Hematopoietic multipotent progenitor cell treated with erythropoietin and hydrocortisone succinate and interleukin-3 and kit ligand, for 17 days (in vitro differentiated cells): ENCODE results near the gene CENPM.
A peak's percentile ranks its signal among the peaks of the same experiment; 100 is the strongest.

Experiments
- DNase-seq: peaks from one replicate; pipeline ENCODE4 v3.0.0-alpha.2; 2015; ENCODE audit warnings: low spot score

The CENPM gene

GRCh38 chr22:41913842-41914534, 33.0 kb downstream of the CENPM start:
- no peak for DNase-seq

DNA sequence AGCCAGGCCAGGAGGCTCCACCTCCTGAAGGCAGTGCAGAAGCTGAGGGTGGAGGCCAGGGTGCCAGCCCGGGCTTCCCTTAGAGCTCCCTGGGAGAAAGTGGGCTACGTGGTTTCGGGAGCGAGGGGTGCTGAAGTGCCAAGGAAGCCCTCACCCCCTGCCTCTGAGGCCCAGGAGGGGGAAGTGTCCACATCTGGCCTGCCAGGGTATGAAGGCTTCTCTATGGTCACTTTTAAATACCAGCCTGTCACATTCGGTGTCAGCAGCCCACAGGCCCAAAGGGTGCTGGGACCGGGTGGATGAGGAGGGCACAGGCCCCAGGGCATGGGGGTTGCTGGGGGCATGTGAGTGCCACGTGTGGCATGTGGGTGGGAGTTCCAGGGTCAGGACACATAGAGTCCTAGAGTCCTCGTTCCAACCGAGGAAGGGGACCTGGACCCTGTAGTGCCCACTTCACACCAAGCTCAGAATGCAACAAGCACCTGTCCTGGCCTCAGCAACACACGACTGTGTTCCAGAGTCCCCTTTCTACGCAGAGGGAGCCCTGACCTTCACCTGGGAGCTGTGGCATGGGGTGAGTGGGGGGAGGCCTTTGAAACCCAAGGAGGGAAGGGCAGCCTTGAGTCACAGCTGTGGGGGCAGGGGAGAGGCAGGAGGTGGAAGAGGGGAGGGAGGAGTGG, 33.8 kb downstream of the CENPM start:
- no peak for DNase-seq

DNA sequence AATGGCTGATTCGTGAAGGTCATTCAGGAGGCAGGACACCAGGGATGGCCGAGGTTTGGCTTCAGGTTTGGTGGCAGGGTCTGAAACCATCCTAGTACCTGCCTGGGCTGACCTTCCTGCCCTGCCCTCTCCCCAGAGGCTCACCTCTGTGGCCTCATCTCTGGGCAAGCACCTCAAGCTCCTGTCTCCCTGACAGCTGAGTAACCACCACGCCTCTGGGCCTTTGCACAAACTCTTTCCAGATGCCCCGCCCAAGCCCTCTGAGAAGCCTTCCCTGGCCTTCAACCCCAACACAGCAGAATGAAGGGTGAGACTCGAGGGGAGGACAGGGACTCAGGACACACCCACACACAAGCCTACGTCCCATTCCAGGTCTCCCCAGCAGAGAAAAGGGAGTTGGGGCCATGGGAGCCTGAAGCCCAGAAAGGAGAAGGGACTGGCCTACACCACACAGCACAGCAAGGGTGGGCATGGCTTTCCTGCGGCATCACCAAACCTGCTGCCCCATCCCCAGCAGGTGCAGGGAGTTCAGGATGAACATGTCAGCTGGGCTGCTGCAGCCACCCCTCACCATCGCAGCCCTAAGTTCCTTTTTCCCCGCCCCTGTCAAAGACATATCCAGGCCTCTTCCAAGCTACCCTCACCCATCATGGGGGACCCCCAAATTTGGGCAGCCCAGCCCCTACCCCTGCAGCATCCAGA, 34.5 kb downstream of the CENPM start:
- no peak for DNase-seq

DNA sequence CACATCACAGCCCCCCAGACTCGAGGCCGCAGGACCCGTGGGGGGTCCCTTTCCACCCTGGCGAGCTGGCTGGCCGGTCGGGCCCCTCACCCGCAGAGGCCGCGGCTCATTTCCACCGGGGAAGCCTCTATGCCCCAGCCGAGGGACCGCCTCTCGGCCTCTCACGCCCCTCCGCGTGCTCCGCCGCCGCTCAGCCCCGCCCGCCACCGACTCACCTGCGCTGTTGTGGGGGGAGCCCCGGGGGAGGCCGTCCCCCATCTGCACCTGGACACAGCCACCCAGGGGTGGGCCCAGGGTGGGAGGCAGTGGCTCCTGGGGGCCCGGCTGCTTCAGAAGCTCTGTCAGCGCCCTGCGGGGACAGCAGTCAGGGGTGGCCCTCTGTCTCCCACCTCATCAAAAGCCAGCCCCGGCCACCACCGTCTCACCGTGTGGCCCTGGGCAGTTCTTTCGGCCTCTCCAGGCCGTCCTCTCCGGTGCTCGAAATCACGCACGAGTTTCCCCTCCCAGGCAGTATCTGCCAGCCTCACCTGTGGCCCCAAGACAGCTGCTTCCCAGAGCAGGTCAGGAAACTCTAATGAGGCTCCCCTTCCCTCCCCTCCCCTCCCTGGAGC, 35.8 kb downstream of the CENPM start:
- DNase-seq: no peak

GRCh38 chr22:41910050-41911000, 36.6 kb downstream of the CENPM start:
- DNase-seq: no peak

- no peak for DNase-seq
These were observed 37.5 kb downstream of the CENPM start for GRCh38 chr22:41909310-41910049.

- DNase-seq: no peak
These were observed 38.3 kb downstream of the CENPM start for GRCh38 chr22:41908411-41909309.

- no peak for DNase-seq
These were observed 39.2 kb downstream of the CENPM start for GRCh38 chr22:41907436-41908401.

- DNase-seq: no peak
These were observed 40.1 kb downstream of the CENPM start for GRCh38 chr22:41906822-41907221.

- no peak for DNase-seq
These were observed 41.3 kb downstream of the CENPM start for GRCh38 chr22:41905411-41906202.

DNA sequence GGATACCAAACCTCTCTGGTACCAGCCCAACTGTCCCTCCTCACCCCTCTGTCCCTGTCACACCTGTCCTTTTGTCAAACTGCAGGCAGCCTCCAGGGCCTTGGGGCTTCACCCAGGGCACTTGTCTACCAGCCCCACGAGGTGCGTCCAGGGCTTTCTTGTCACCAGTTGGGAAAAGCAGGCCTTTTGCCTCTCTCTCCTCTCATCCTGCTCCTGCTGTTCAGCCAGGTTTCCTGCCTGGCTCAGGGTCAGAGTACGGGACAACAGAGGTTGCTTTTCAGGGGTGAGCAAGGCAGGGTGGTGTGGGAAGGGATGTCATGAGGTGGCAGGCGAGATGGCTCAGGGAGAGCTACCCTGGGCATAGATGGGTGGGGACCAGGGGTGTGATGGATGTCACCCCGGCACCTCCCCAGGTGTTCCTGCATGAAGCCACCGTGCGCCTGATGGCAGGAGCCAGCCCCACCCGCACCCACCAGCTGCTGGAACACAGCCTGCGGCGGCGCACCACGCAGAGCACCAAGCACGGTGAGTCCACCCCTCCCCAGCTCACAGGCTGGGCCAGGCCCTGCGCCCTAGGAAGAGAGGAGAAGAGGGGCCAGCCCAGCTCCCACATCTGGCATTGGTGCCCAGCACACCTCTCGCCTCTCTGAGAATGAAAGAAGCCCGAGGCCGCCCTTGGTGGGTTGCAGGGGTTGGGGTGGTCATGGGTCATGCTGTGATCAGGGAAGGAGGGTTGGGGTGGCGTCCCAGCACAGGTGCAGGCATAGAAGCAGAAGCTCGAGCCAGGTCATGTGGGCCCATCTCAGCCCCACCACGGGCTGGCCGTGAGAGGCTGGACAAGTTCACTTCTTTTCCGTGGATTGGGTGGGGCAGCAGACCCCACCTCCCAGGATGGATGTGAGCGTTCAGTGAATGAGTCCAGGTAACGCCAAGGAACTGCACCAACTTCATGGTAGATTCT, 42.2 kb downstream of the CENPM start:
- DNase-seq: no peak

DNA sequence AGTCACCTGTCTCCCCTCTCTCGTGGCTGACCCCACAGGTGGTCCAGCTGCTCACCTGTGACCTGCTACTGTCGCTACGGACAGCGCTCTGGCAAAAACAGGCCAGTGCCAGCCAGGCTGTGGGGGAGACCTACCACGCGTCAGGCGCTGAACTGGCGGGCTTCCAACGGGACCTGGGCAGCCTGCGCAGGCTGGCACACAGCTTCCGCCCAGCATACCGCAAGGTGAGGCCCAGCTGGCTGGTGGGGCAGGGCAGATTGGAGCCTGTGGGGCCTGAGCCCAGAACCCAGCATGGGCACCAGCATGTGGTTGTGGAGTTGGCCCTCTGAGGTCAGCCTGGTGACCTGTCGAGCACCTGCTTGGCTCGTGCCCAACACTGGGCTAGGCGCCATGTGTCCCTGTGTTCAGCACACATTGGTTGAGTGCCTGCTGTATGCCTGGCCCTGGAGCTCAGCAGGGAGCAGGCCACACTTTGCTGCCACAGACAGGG, 44.0 kb downstream of the CENPM start:
- DNase-seq: no peak

- no peak for DNase-seq
These were observed 44.9 kb downstream of the CENPM start for GRCh38 chr22:41902016-41902415.

- no peak for DNase-seq
These were observed 46.2 kb downstream of the CENPM start for GRCh38 chr22:41900652-41901312.

GRCh38 chr22:41899992-41900651, 46.8 kb downstream of the CENPM start:
- peak; percentile 78 for DNase-seq
